ENCODE results near the gene ZNF777.

DNA sequence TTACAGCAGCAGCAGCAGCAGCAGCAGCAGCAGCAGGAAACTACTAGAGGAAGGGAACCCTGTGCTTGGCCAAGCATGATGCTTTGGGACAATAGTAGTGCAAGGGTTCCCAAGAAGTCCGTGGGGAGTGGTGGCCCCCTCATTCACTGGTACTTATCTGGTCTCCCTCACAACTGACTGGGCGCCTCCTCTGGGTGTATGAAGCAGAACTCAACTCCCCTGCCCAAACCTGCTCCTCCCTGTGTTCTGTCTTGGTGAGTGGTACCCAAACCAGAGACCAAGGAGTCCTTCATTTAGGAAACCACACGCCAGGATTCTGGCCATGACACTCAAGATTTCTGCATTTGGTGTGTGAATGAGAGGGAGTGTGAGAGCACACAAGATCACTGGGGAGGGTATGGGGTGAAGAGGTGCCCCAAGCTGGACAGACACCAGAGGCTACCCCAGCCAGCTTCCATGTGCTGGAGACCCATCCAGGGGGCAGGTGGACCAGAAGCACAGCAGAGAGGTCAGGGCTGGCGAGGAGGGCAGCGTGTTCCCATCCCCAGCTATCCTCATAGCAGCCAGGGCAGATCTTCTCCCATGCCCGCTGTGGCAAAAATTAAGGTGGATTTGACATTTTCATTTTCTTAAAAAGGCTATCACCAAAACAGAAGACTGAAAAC lies 10.6 kb upstream of the ZNF777 start:
- TF ChIP-seq MECOM (CRISPR knock-in tag; IDR thresholded peaks at IDR 0.05) (no peak), SETDB1 (IDR thresholded peaks at IDR 0.05; ENCODE audit: low read length) (no peak), POLR2A (conservative IDR thresholded peaks at IDR 0.05) (no peak), ZNF121 (CRISPR knock-in tag; conservative IDR thresholded peaks at IDR 0.05) (no peak)
- TF ChIP-seq, protein P1, sequence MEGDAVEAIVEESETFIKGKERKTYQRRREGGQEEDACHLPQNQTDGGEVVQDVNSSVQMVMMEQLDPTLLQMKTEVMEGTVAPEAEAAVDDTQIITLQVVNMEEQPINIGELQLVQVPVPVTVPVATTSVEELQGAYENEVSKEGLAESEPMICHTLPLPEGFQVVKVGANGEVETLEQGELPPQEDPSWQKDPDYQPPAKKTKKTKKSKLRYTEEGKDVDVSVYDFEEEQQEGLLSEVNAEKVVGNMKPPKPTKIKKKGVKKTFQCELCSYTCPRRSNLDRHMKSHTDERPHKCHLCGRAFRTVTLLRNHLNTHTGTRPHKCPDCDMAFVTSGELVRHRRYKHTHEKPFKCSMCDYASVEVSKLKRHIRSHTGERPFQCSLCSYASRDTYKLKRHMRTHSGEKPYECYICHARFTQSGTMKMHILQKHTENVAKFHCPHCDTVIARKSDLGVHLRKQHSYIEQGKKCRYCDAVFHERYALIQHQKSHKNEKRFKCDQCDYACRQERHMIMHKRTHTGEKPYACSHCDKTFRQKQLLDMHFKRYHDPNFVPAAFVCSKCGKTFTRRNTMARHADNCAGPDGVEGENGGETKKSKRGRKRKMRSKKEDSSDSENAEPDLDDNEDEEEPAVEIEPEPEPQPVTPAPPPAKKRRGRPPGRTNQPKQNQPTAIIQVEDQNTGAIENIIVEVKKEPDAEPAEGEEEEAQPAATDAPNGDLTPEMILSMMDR (IDR thresholded peaks at IDR 0.05 in 2 of 3, conservative IDR thresholded peaks at IDR 0.05 in 1 of 3; ENCODE audit: insufficient read depth in 2 of 3, low read depth in 1 of 3, low read length in 3 of 3), result no peak
- TF ChIP-seq, protein P2, sequence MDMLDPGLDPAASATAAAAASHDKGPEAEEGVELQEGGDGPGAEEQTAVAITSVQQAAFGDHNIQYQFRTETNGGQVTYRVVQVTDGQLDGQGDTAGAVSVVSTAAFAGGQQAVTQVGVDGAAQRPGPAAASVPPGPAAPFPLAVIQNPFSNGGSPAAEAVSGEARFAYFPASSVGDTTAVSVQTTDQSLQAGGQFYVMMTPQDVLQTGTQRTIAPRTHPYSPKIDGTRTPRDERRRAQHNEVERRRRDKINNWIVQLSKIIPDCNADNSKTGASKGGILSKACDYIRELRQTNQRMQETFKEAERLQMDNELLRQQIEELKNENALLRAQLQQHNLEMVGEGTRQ (CRISPR knock-in tag; IDR thresholded peaks at IDR 0.05), result no peak
- TF ChIP-seq, protein P3, sequence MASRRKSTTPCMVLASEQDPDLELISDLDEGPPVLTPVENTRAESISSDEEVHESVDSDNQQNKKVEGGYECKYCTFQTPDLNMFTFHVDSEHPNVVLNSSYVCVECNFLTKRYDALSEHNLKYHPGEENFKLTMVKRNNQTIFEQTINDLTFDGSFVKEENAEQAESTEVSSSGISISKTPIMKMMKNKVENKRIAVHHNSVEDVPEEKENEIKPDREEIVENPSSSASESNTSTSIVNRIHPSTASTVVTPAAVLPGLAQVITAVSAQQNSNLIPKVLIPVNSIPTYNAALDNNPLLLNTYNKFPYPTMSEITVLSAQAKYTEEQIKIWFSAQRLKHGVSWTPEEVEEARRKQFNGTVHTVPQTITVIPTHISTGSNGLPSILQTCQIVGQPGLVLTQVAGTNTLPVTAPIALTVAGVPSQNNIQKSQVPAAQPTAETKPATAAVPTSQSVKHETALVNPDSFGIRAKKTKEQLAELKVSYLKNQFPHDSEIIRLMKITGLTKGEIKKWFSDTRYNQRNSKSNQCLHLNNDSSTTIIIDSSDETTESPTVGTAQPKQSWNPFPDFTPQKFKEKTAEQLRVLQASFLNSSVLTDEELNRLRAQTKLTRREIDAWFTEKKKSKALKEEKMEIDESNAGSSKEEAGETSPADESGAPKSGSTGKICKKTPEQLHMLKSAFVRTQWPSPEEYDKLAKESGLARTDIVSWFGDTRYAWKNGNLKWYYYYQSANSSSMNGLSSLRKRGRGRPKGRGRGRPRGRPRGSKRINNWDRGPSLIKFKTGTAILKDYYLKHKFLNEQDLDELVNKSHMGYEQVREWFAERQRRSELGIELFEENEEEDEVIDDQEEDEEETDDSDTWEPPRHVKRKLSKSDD (conservative IDR thresholded peaks at IDR 0.05; ENCODE audit: low read length), result no peak

All from K562 (cell line).